ENCODE results near the gene CHID1. TPM values are rescaled to one million over a fixed set of nuclear protein-coding genes. Genes with fewer than 3 reads are reported as not detected.

Gene CHID1
- 31.2 and 36.8 TPM in 2 replicates for total RNA-seq (2014; rRNA removed; shearing (Covaris generic))
- polyA plus RNA-seq (2014; cell fraction: nucleus; rRNA removed): 42.3 and 50.7 TPM in 2 replicates

- DNase-seq (ENCODE audit: extremely low read depth, low read depth): peak; percentile 62
Measured at GRCh38 chr11:910589-911030, at the start of gene CHID1. CHID1 (minus strand) TSS chr11:910810; CDS start chr11:904816, 5,994 bp downstream.

GRCh38 chr11:959608-960007, 49.0 kb upstream of the CHID1 start:
- DNase-seq (ENCODE audit: extremely low read depth, low read depth): no peak

- DNase-seq (ENCODE audit: extremely low read depth, low read depth): no peak
Measured at GRCh38 chr11:959027-959426, 48.4 kb upstream of the CHID1 start.

GRCh38 chr11:958101-958500, 47.5 kb upstream of the CHID1 start:
- no peak for DNase-seq (ENCODE audit: extremely low read depth, low read depth)

GRCh38 chr11:957212-957920, 46.8 kb upstream of the CHID1 start:
- no peak for DNase-seq (ENCODE audit: extremely low read depth, low read depth)

- no peak for DNase-seq (ENCODE audit: extremely low read depth, low read depth)
Measured at GRCh38 chr11:955154-956063, 44.8 kb upstream of the CHID1 start.

GRCh38 chr11:954392-955153, 44.0 kb upstream of the CHID1 start:
- DNase-seq (ENCODE audit: extremely low read depth, low read depth): no peak

GRCh38 chr11:953512-953911, 42.9 kb upstream of the CHID1 start:
- no peak for DNase-seq (ENCODE audit: extremely low read depth, low read depth)

- no peak for DNase-seq (ENCODE audit: extremely low read depth, low read depth)
Measured at GRCh38 chr11:952406-953385, 42.1 kb upstream of the CHID1 start.

- DNase-seq (ENCODE audit: extremely low read depth, low read depth): no peak
Measured at GRCh38 chr11:951507-951906, 40.9 kb upstream of the CHID1 start.

- no peak for DNase-seq (ENCODE audit: extremely low read depth, low read depth)
Measured at GRCh38 chr11:947744-948143, 37.1 kb upstream of the CHID1 start.

- DNase-seq (ENCODE audit: extremely low read depth, low read depth): no peak
Measured at GRCh38 chr11:945986-946385, 35.4 kb upstream of the CHID1 start.

- no peak for DNase-seq (ENCODE audit: extremely low read depth, low read depth)
Measured at GRCh38 chr11:944711-945470, 34.3 kb upstream of the CHID1 start.

GRCh38 chr11:942823-943222, 32.2 kb upstream of the CHID1 start:
- no peak for DNase-seq (ENCODE audit: extremely low read depth, low read depth)

GRCh38 chr11:940496-941135, 30.0 kb upstream of the CHID1 start:
- no peak for DNase-seq (ENCODE audit: extremely low read depth, low read depth)

GRCh38 chr11:937841-938261, 27.2 kb upstream of the CHID1 start:
- no peak for DNase-seq (ENCODE audit: extremely low read depth, low read depth)

GRCh38 chr11:936199-936598, 25.6 kb upstream of the CHID1 start:
- DNase-seq (ENCODE audit: extremely low read depth, low read depth): no peak

- no peak for DNase-seq (ENCODE audit: extremely low read depth, low read depth)
Measured at GRCh38 chr11:934527-934926, 23.9 kb upstream of the CHID1 start.
